Smooth muscle cell (in vitro differentiated cells): Measurements from ENCODE around the gene ANKS6. TPM values are rescaled to one million over a fixed set of nuclear protein-coding genes. Genes with fewer than 3 reads are reported as not detected.

Source experiments
- DNase-seq: peaks from one replicate; lab custom pipeline; 2025; ENCODE audit not compliant: unreplicated experiment; lab: John Stamatoyannopoulos, UW
- H2AFZ ChIP-seq: fragments of 200-600 bp; sonication (generic); 2 replicates; pipeline ENCODE4 v1.6.0; 2016; ENCODE audit warnings: antibody characterized with exemption, low read depth, mild to moderate bottlenecking
- H3F3A ChIP-seq: fragments of 200-600 bp; sonication (generic); 2 replicates; pipeline ENCODE4 v1.6.0; 2017; ENCODE audit warnings: antibody characterized with exemption, low read depth
- H3K27ac ChIP-seq: fragments of 200-600 bp; sonication (generic); 2 replicates; pipeline ENCODE4 v1.5.1; 2016; ENCODE audit warnings: low read depth, mild to moderate bottlenecking
- H3K27me3 ChIP-seq: fragments of 200-600 bp; sonication (generic); 2 replicates; pipeline ENCODE4 v1.6.1; 2016; ENCODE audit warnings: low read depth, mild to moderate bottlenecking
- H3K36me3 ChIP-seq: fragments of 200-600 bp; sonication (generic); 2 replicates; pipeline ENCODE4 v1.5.1; 2016; ENCODE audit warnings: low read depth
- H3K4me1 ChIP-seq: fragments of 200-600 bp; sonication (generic); 2 replicates; pipeline ENCODE4 v1.5.1; 2016; ENCODE audit warnings: low read depth
- H3K4me2 ChIP-seq: fragments of 200-600 bp; sonication (generic); 2 replicates; pipeline ENCODE4 v1.6.0; 2016; ENCODE audit warnings: mild to moderate bottlenecking
- H3K4me3 ChIP-seq: fragments of 200-600 bp; sonication (generic); 2 replicates; pipeline ENCODE4 v1.5.1; 2016; ENCODE audit warnings: mild to moderate bottlenecking
- H3K79me2 ChIP-seq: fragments of 200-600 bp; sonication (generic); 2 replicates; pipeline ENCODE4 v1.6.0; 2016; ENCODE audit warnings: low read depth, mild to moderate bottlenecking
- H3K9ac ChIP-seq: fragments of 200-600 bp; sonication (generic); 2 replicates; pipeline ENCODE4 v1.6.0; 2016; ENCODE audit warnings: low read depth
- H3K9me3 ChIP-seq: fragments of 200-600 bp; sonication (generic); replicated peaks from 2 replicates; pipeline ENCODE4 v1.5.1; 2016; ENCODE audit warnings: low read depth
- H4K20me1 ChIP-seq: fragments of 200-600 bp; sonication (generic); 2 replicates; pipeline ENCODE4 v1.6.0; 2016; ENCODE audit warnings: low read depth
- CTCF ChIP-seq: fragments of 200-600 bp; sonication (generic); IDR thresholded peaks from 2 replicates; pipeline ENCODE4 v1.5.1; 2017; ENCODE audit warnings: borderline replicate concordance, mild to moderate bottlenecking, antibody characterized with exemption; ENCODE audit not compliant: insufficient read depth, poor library complexity, severe bottlenecking
- WGBS: methylation state at CpG from one replicate; pipeline ENCODE4 v1.1.7; 2016; ENCODE audit warnings: low lambda C conversion rate; 5-methylcytosine and 5-hydroxymethylcytosine counted together
- polyA plus RNA-seq: library from polyadenylated mRNA; unstranded; fragments of >200 nt; fragmentation: Nextera tagmentation; extraction: Ambion mirVana; gene quantifications from 2 replicates; pipeline ENCODE4 v1.2.1, GENCODE V29; 2016
- total RNA-seq: library from RNA; depleted of rRNA; stranded (reverse); fragments of >200 nt; gene quantifications from 2 replicates; pipeline ENCODE4 v1.2.3, GENCODE V29; 2014

The ANKS6 gene
- total and polyA plus RNA-seq, 2 experiments from 2014 or later = 10.5 to 13.6 TPM

- H3K4me3 ChIP-seq = no peak overlapping the region
- H3K36me3 ChIP-seq = no peaks in the 10 kb centered on the region
- H3K9me3 ChIP-seq = no peaks in the 10 kb centered on the region
- no peak overlapping the region for H3K9ac ChIP-seq
- TF ChIP-seq CTCF = no peak
- peaks cover 3% of the 10 kb centered on the region for H3K4me1 ChIP-seq
- H3K27ac ChIP-seq = no peak overlapping the region
- H3K4me2 ChIP-seq = no peak overlapping the region
- H2AFZ ChIP-seq = no peak overlapping the region
- 86% methylated on average over 1 of the region's 1 CpG for WGBS
- DNase-seq = no peak
- H4K20me1 ChIP-seq = no peaks in the 10 kb centered on the region
- H3K27me3 ChIP-seq = peaks cover 19% of the 10 kb centered on the region
- H3K79me2 ChIP-seq = no peaks in the 10 kb centered on the region
- H3F3A ChIP-seq = peaks cover 6% of the 10 kb centered on the region
Measured at GRCh38 chr9:98801969-98802371, 5.6 kb upstream of the ANKS6 start.

- Histone ChIP-seq H3K27ac (no peak overlapping the region), H4K20me1 (no peaks in the 10 kb centered on the region), H3F3A (peaks cover 2% of the 10 kb centered on the region), H3K4me3 (no peak overlapping the region), H3K36me3 (no peaks in the 10 kb centered on the region), H3K27me3 (peaks cover 15% of the 10 kb centered on the region), H3K4me1 (peaks cover 3% of the 10 kb centered on the region), H3K9me3 (no peaks in the 10 kb centered on the region), H2AFZ (no peak overlapping the region), H3K9ac (no peak overlapping the region), H3K4me2 (no peak overlapping the region), H3K79me2 (no peaks in the 10 kb centered on the region)
- 88% methylated on average over 1 of the region's 1 CpG for WGBS
- TF ChIP-seq CTCF = no peak
- DNase-seq = no peak
Measured at GRCh38 chr9:98801561-98801960, 5.2 kb upstream of the ANKS6 start.

DNA sequence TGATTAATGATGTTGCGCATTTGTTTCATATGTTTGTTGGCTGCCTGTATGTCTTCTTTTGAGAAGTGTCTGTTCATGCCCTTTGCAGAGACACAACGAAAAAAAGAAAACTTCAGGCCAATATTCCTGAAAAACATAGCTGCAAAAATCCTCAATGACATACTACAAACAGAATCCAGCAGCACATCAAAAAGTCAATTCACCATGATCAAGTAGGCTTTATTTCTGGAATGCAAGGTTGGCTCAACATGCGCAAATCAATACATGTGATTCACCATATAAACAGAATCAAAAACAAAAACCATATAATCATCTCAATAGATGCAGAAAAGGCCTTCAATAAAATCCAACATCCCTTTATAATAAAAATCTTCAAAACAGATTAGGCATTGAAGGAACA lies 1.9 kb upstream of the ANKS6 start:
- Histone ChIP-seq H3K27me3 (peaks cover 5% of the 10 kb centered on the region), H3K9ac (no peak overlapping the region), H3K36me3 (no peaks in the 10 kb centered on the region), H3K27ac (no peak overlapping the region), H3K79me2 (peaks cover 7% of the 10 kb centered on the region), H4K20me1 (peaks cover 10% of the 10 kb centered on the region), H3F3A (no peaks in the 10 kb centered on the region), H3K4me3 (no peak overlapping the region), H3K4me1 (peaks cover 9% of the 10 kb centered on the region), H3K4me2 (no peak overlapping the region), H3K9me3 (no peaks in the 10 kb centered on the region), H2AFZ (no peak overlapping the region)
- TF ChIP-seq CTCF = no peak
- no peak for DNase-seq
- 98% methylated on average over 3 of the region's 3 CpGs for WGBS

- Histone ChIP-seq H3K4me2 (no peak overlapping the region), H3K4me3 (no peak overlapping the region), H2AFZ (no peak overlapping the region), H3K27me3 (no peaks in the 10 kb centered on the region), H3F3A (no peaks in the 10 kb centered on the region), H3K9ac (no peak overlapping the region), H4K20me1 (peaks cover 15% of the 10 kb centered on the region), H3K79me2 (peaks cover 7% of the 10 kb centered on the region), H3K27ac (no peak overlapping the region), H3K9me3 (no peaks in the 10 kb centered on the region), H3K4me1 (peaks cover 9% of the 10 kb centered on the region), H3K36me3 (no peaks in the 10 kb centered on the region)
- DNase-seq = no peak
- WGBS = 91% methylated on average over 4 of the region's 4 CpGs
- TF ChIP-seq CTCF = no peak
Measured at GRCh38 chr9:98797491-98797890, 1.1 kb upstream of the ANKS6 start.
